HuH-7.5 (cell line): ENCODE data around the gene GNAI1.
"Not testable (repeated sequence)": the region's sequence is repeated elsewhere in the genome, so short reads cannot be mapped to it uniquely, and the experiment has no call there.

ENCODE experiments used
- DNase-seq: peaks from one replicate; pipeline ENCODE4 v3.0.0; 2011; ENCODE audit warnings: low spot score

GNAI1 gene

GRCh38 chr7:80133361-80134114 is 1.1 kb upstream of the GNAI1 start:
- DNase-seq = no peak

DNA sequence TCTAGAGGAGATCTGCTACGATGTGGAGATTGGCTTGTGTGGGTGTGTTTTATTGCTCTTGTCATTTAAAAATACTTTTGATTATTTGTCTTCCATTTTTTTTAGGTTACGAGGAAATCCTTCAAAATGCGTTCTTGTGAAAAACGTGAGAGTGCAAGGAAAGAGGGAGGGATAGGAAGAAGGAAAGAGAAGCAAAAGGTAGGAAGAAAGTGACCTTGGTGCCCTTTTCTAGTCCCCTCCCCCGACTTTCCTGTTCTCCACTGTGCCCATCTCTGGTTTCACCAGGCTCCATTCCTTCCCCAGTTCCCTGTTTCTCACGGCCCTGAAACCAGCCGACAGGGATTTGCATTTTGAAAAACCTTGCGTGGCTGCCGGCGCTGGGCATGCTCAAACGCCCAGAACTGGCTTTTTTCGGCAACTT is 506 bp upstream of the GNAI1 start:
- no peak for DNase-seq

GRCh38 chr7:80135309-80136104 is 876 bp downstream of the GNAI1 start:
- DNase-seq = peak; percentile 12

- no peak for DNase-seq
These were observed 1.8 kb downstream of the GNAI1 start for GRCh38 chr7:80136261-80137055.

DNA sequence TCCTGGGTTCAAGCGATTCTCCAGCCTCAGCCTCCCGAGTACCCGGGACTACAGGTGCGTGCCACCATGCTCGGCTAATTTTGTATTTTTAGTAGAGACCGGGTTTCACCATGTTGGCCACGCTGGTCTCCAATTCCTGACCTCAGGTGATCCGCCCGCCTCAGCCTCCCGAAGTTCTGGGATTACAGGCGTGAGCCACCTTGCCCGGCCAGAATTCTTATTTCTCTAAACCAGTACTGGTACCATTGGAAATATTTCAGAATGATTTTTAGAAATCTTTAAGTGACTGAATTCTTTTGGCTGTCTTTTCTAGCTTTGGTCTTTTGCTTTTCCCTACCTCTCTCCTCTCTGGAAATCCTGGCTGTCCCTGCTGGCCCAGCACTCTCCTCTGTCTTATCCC is 2.8 kb downstream of the GNAI1 start:
- DNase-seq = no peak

- DNase-seq = no peak
These were observed 4.6 kb downstream of the GNAI1 start for GRCh38 chr7:80139236-80139635.

DNA sequence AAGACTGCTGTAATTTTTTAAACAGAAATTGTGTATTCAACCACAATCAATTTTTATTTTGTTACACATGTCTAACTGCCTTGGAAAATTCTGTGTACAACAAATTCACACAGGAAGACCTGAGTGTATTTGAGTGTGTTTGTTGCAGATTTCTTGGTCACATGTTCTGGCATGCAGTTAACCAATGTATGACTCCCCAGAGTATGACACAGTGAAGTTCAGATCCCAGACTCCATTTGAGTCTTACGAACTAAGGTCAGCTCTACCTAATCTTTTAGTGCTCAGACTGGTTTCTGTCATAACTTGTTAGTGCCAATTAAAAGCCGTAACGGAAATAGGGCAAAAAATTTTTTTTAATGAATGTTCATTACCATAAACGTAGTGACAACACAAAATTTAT is 5.8 kb downstream of the GNAI1 start:
- DNase-seq = no peak

DNA sequence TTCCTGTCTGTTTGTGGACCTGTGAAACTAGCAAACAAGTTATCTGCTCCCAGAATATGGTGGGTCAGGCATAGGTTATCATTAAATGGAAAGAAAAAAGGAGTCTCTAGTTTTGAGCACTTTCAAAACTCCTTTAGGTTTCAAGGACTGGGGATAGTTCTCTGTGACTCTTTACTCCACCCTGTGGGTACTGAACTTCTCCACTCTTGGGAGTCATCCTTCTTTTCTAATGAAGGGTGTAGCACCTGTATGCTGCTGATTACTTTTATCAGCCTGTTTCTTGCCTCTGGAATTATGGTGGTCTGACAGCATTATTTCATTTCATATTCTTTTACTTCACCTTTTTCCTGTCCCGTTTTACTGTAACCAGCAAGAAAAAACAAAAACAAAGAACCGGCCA is 6.7 kb downstream of the GNAI1 start:
- DNase-seq = no peak

DNA sequence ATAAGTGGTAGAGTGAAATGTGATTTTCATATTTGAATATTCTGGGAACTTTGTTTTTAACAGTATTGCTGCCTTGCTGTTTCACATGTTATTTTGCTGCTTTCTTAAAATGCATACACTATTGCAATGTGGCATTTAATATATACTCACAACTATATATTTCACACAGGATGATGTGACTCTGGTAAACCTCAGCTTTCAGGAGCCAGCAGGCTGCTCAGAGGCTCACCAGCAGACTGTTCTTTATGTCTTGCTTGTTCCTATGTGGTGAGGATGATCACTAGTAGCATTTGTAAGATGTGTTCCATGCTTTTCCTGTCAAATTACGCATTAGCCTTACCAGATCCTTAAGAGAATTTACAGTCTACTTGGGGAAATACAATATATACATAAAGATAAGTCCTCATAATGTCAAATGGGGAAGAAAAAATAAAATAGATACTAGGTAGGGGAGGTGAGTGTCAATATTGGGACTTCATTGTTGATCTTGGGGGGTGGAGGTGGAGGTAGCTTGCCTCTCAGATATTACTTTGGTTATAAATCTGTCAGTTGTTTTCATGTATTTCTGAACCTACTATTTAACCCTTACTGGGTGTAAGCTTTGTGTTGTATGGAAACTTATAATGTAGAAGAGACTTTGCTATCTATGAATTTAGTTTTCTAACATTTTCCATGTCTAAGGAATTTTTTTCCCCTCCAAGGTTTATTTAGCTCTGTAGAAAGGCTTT is 8.4 kb downstream of the GNAI1 start:
- no peak for DNase-seq

- no peak for DNase-seq
These were observed 11.3 kb downstream of the GNAI1 start for GRCh38 chr7:80145780-80146422.

- no peak for DNase-seq
These were observed 12.0 kb downstream of the GNAI1 start for GRCh38 chr7:80146545-80147182.

DNA sequence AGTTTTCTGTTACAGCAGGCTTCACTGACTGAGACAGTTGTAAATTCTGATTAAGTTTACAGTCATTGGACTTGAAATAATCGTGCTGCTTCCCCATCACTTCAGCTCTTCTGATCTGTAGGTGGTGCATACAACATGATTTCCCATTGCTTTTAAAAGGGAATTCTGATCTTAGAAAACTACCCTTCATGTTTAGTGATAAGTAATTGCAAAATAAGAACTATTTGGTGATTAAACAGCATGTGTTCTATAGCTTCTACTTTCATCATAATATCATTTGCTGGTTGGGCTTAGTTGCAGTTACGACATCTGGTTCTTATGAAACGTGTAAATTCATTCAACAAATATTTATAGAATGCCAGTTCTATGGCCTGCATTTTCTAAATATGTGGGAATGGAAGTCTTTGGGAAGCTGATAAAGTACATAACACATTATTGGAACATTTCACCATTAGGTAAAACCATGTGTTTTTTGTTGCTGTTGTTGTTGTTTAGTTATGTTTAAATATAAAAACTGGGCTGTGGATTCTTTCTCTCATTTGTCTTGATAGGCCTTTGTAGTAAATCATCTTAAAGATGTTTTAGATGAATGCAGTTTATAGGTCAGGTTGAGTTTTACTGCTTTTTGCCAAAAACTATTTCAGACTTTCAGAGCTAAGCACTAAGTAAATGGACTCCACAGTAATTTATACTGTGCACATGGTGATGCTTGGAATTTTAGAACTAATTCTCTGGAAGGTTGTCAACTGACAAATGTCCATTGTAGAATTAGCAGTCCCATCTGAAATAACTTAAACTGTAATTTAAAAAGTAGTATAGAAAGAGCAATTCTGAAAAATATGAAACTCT is 13.1 kb downstream of the GNAI1 start:
- DNase-seq = no peak

DNA sequence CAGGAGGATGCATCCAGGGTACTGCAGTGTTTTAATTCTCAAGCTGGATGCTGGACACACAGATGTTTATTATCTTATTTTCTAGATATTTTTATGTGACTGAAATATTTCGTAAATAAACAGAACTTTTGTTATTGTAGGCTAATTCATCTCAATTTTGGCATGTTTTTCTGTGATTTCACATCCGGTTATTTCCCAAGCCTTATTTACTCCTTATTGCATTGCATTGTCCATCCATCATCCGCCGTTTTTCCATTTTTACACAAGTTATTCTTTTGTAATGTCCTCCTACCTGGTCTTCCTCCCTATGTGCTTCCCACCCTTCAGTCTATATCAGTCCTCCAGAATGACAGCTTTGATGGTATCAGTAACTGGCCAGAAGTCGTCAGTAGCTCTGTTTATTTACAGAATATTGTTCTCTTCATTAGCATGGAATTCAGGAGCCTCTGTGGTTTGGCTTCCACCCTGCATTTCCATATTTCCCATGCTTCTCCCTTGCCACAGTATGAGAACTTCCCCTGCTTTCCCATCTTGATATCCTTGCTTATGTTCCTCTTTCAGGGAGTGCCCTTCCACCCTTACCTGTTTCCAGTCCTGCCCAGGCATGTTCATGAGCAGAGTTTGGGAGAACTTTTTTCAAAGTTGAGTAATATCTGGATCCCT is 16.1 kb downstream of the GNAI1 start:
- DNase-seq = no peak

GRCh38 chr7:80151274-80151665 is 16.6 kb downstream of the GNAI1 start:
- DNase-seq = no peak

GRCh38 chr7:80153446-80153845 is 18.8 kb downstream of the GNAI1 start:
- DNase-seq = no peak

DNA sequence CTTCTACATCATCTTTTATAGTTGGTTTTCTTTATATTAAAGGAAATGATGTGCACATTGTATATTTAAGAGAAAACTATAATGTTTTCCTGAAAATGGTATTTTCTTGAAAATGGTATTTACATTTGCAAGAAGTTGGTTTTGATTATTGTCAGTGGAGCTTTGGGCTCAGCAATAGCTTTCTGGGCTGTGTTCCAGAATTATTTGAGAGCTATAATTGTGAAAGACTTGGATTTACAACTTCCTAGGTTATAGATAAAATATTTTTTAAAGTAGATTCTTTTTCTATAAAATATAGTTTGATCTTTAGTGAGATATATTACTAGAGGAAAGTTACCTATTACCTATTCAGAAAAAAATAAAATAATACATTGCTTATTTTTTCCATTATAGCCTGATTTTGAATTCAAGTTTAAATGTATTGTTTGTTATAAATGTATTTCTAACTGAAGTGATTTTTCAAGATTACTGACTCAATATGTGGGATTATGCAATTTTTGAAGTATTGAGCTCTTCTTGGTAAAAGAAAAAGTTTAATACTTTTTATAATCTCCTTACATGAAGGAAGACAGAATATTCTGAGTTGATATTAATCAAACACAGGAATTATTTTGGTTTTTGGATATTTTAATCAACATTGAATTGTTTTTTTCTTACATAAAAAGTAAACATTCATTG is 20.2 kb downstream of the GNAI1 start:
- no peak for DNase-seq

DNA sequence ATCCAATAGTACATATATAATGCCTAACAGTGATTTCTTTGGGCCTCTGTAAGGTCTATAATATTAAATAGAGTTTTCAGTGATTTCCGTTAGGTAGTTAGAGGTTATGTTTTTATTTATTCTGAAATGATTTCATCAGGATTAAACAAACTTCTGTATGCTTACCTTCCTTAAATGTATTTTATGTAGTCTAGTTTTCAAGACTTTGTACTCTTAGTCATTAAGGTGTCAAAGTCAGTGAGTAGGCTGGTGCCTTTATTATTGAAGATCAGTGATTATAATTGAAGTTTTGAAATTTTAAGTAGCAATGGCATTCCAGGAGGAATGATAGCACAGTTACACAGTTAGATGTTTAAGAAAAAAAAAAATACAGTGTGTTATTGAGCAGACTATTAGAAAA is 20.7 kb downstream of the GNAI1 start:
- no peak for DNase-seq

DNA sequence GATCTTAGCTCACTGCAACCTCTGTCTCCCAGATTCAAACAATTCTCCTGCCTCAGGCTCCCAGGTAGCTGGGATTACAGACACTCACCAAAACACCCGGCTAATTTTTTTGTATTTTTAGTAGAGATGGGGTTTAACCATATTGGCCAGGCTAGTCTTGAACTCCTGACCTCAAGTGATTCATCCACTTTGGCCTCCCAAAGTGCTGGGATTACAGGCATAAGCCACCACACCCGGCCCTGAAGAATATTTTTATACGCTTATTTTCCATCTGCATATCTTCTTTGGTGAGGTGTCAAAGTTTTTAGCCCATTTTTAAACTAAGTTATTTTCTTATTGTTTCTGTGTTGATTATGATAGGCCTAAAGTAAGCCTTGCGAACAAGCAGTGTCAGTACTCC is 23.1 kb downstream of the GNAI1 start:
- not testable (repeated sequence) for DNase-seq

DNA sequence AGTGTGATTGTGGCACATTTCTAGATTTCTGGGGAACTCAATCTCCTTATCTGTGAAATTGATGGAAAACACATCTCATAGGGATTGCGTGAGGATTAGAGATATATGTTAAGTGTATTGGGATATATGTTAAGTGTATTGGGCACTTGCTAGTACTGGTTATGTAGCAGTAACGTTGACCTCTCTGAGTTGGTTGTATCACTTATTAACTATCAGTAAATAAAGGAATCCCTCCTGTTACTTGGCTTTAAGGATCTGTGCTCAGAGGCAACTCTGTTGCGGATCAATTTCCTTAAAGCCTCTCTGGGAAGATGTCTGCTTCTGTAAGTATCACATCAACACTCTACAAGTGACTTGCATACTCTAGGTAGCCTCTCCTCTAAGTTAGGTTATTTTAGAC is 25.2 kb downstream of the GNAI1 start:
- no peak for DNase-seq
